PC-9 (cell line): ENCODE data around the gene NGF.

Experiments used
- CTCF ChIP-seq: fragments of 200-600 bp; sonication (generic); conservative IDR thresholded peaks from 2 replicates; pipeline ENCODE4 v1.6.1; 2017; ENCODE audit warnings: mixed run types, antibody characterized with exemption, mild to moderate bottlenecking, moderate library complexity
- EZH2 ChIP-seq: fragments of 200-600 bp; sonication (generic); IDR thresholded peaks from 2 replicates; pipeline ENCODE4 v1.8.0; 2017; ENCODE audit warnings: antibody characterized with exemption, low read depth

- TF ChIP-seq CTCF (no peak), EZH2 (no peak)
These were observed 17.7 kb downstream of the NGF start for GRCh38 chr1:115320377-115320776.
